NCI-H774 (cell line): Measurements from ENCODE around the gene DHX35.

Source experiments
- DNase-seq: peaks from one replicate; lab custom pipeline; 2025; lab: John Stamatoyannopoulos, UW

The DHX35 gene, protein sequence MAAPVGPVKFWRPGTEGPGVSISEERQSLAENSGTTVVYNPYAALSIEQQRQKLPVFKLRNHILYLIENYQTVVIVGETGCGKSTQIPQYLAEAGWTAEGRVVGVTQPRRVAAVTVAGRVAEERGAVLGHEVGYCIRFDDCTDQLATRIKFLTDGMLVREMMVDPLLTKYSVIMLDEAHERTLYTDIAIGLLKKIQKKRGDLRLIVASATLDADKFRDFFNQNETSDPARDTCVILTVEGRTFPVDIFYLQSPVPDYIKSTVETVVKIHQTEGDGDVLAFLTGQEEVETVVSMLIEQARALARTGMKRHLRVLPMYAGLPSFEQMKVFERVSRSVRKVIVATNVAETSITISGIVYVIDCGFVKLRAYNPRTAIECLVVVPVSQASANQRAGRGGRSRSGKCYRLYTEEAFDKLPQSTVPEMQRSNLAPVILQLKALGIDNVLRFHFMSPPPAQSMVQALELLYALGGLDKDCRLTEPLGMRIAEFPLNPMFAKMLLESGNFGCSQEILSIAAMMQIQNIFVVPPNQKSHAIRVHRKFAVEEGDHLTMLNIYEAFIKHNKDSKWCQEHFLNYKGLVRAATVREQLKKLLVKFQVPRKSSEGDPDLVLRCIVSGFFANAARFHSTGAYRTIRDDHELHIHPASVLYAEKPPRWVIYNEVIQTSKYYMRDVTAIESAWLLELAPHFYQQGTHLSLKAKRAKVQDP

GRCh38 chr20:38962044-38962927 is at the start of gene DHX35:
DHX35 (plus strand) TSS chr20:38962344; CDS start chr20:38962368, 24 bp downstream.
- peak; percentile 96 for DNase-seq

- no peak for DNase-seq
These were observed 46.8 kb upstream of the DHX35 start for GRCh38 chr20:38915355-38915754.

DNA sequence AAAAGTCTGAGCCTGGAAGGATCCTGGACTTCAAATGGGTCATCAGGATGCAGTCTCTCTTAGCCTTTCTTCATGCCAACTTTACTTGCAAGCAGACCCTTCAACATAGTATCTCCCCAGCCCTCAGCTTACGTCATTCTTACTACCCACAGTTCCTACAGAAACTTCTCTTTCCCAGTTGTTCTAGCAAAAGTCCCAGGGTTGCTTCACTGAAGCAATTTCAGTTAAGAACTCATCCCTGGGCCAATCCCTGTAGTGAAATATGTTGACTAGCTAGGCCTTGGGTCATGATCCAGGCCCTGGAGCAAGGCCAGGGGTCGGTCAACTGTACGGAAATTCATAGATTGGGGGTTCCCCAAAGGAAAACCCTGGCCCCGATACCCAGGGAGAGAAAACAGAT is 44.5 kb upstream of the DHX35 start:
- no peak for DNase-seq

DNA sequence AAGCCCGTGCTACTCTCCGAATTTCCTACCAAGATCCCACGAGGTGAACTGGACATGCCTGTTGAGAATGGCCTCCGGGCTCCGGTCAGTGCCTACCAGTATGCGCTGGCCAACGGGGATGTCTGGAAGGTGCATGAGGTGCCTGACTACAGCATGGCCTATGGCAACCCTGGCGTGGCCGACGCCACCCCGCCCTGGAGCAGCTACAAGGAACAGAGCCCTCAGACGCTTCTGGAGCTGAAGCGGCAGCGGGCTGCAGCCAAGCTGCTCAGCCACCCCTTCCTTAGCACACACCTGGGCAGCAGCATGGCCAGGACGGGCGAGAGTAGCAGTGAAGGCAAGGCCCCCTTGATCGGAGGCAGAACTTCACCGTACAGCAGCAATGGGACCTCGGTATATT is 44.0 kb upstream of the DHX35 start:
- no peak for DNase-seq

GRCh38 chr20:38919683-38920082 is 42.5 kb upstream of the DHX35 start:
- DNase-seq, result no peak

DNA sequence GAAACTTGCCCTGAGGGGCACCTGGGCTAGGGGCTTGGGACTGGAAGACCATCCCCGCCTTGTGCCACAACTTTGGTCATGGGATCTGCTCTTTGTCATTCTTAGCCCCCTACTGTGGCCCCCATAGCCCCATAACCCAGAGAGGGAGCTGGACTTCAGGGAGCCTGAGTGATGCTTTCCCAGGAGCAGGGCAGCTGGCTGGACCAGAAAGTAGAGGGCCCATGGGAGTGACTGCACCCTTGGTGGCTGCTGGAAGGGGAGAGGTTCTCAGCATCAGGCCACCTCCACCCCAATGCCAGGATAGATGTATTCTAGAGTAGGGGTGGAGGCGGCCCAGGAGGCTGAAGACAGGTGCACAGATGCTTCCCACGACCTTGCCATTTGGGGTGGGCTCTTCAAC is 41.7 kb upstream of the DHX35 start:
- DNase-seq, result no peak

- DNase-seq, result no peak
These were observed 41.3 kb upstream of the DHX35 start for GRCh38 chr20:38920851-38921250.

DNA sequence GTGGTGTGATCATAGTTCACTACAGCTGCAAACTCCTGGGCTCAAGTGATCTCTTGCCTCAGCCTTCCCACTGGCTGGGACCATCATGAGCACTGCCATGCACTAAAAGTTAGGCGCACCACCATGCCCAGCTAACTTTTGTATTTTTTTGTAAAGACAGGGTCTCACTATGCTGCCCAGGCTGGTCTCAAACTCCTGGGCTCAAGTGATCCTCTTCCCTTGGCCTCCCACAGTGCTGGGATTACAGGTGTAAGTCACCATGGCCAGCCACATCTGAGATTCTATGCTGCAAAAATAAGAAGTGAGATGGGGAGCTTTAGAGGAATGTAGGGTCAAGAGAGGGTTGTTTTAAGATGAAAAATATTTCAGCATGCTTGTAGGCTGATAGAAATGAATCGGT is 37.4 kb upstream of the DHX35 start:
- no peak for DNase-seq

DNA sequence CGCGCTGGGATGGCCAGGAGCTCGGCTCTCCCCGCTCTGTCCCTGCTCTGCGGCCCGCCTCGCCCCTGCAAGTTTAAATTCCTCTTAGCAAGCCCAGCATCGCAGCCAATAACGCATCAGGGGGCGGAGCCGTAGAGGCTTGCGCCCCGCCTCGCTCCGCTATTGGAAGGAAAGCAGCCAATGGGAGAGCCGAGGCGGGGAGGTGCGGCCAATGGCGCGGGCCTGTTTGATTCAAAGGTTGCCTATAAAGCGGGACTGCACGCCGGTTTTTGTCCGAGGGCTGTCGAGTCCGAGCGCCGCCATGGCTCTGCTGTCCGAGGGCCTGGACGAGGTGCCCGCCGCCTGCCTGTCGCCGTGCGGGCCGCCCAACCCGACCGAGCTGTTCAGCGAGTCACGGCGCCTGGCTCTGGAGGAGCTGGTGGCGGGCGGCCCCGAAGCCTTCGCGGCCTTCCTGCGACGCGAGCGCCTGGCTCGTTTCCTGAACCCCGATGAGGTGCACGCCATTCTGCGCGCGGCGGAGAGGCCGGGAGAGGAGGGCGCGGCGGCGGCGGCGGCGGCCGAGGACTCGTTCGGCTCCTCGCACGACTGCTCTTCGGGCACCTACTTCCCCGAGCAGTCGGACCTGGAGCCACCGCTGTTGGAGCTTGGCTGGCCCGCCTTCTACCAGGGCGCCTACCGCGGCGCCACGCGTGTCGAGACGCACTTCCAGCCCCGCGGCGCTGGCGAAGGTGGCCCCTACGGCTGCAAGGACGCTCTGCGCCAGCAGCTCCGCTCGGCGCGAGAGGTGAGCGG is 35.8 kb upstream of the DHX35 start, which contains the start of gene FAM83D:
FAM83D (plus strand) TSS at position 276 of the 792 bp plus-strand sequence; CDS start at position 302, 26 bp downstream.
- DNase-seq, result peak; percentile 97

DNA sequence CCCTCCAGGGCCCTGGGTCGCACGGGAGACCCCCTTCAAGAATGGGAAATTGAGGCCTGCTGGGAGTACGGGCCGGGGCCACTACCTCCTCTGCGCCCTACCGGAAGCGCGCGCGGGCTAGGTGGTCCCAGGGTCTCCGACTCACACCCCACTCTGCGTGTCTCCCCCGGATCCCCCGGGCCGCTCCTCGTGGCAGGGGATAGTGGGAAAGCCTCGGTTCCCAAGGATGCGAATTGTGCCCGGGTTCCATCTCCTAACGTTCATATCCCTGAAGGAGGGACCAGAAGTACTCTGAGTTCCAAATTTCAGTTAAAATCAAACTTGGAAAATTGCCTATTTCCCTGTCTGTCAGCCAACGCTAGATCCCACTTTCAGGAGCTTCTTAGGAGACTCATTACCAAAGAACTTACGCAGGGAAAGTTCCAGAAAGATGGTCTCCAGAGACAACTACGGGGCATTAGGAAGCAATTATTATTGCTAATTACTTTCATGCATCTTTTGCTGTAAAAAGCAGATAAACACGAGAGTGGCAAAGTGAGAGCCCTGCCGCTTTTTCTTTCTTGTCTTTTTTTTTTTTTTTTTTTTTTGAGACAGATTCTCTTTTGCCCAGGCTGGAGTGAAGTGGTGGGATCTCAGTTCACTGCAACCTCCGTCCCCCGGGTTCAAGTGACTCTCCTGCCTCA is 35.1 kb upstream of the DHX35 start:
- no peak for DNase-seq

DNA sequence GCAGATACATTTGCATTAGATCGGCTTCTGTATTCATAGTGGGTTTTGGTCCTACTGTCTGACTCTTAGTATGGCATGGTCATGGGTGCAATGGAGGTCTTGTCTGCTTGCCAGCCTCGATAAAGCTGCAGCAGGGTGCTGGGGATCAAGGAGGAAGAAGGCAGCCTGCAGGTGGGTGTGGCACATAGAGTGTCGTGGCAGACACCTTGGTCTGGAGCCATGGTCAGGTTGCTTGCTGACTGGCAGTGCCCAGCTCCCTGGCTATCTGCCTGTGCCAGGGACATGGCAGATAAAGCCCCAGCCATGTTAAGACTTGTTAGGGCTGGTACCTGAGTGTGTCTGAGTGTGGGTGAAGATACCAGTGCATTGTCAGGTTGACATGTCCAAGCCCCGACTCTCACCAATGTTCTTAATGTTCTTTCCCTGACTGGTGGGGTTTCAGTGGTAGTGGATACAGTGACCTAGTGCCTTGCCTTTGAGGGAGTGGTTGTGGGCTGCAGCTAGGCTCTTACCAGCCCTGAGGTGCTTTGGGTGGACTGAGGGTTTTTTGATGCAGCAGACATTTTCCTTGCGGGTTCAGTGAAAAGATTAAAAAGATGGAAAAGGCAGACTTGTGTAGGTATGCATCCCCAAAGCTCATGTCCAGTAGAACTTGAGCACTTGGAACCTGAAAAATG is 34.1 kb upstream of the DHX35 start:
- no peak for DNase-seq

GRCh38 chr20:38930242-38930569 is 31.9 kb upstream of the DHX35 start:
- no peak for DNase-seq

GRCh38 chr20:38931984-38932383 is 30.2 kb upstream of the DHX35 start:
- DNase-seq, result no peak

GRCh38 chr20:38932457-38933120 is 29.6 kb upstream of the DHX35 start:
- DNase-seq, result no peak

GRCh38 chr20:38934530-38934929 is 27.6 kb upstream of the DHX35 start:
- no peak for DNase-seq

DNA sequence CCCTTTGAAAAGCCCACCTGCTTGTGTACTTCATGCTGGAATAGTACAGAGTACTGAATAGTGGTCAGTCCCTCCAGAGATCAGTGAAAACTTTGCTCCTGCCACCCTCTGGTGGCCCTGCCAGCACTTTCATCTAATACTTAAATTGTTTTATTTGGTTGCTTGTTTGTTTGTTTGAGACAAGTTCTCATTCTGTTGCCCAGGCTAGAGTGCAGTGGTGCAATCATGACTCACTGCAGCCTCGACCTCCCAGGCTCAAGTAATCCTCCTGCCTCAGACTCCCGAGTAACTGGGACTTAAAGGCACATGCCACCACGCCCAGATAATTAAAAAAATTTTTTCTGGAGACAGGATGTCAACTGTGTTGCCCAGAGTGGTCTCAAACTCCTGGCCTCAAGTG is 26.9 kb upstream of the DHX35 start:
- no peak for DNase-seq

- no peak for DNase-seq
These were observed 26.2 kb upstream of the DHX35 start for GRCh38 chr20:38935967-38936407.

DNA sequence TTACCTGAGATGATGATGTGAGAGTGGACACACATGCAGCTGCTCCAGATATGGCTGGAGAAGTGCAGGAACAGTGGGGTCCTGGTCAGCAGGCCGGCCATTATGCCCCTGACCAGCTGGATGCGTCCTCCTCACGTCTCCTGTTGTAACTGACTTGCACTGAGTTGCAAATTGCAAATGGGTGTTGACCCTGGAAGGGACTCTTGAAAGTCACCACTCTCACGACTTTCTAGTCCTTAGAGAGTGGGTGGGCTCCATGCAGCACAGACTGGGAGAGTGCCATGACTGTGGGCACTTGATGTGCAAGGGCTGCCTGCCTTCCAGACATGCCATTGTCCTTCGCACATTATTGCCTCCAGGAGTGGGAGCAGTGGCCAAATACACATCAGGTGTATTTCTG is 25.1 kb upstream of the DHX35 start:
- DNase-seq, result no peak

DNA sequence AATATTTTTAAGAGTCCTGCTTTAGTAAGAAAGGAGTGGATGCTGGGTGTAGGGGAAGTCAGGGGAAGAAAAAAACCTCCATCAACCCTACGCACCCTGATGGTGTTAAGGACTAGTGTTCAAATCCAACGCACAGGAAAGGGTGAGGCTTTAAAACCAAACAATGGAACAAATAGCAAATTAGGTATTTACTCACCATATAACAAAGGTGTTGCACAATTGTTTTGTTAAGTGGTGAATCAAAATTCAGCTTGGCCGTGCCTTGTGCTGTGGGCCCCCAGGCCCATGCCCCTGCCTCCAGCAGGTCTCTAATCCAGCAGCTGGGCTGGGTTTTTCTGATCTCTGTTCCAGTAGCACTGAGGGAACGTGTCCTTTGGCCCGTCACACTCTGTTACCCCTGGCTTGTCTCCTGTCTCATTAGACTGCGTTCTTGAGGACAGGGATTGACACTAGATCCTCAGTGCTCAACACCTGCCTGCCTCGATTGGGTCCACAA is 24.1 kb upstream of the DHX35 start:
- no peak for DNase-seq

DNA sequence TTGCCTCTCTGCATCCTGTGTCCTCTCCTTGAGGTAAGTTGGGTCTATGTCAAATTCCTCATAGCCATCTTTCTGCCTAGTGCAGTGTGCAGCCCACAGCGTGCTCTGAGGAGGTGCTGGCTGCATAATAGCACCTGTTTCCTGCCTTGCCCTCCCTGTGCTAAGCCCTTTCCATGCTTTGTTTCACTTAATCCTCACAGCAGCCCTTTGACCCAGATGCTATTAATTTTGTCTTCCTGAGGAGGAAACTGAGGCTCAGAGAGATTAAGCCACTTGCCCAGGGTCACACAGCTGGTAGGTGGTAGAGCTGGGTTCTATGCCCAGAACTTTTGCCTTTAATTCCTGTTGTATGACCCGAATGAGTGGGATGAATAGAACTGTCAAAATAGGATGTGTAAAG is 22.5 kb upstream of the DHX35 start:
- DNase-seq, result no peak
